NCI-H1092 treated with DMSO at 0.1 percent for 48 hours (cell line): ENCODE measurements around the gene IL26.

Experiments
- DNase-seq: peaks from one replicate; lab custom pipeline; 2025; lab: John Stamatoyannopoulos, UW

IL26 gene

GRCh38 chr12:68225576-68226476 lies at the start of gene IL26:
Gene IL26, minus strand, starts transcription at chr12:68225810. Its CDS starts 54 bp downstream, at chr12:68225756.
- DNase-seq = no peak

- DNase-seq = no peak
Measured at GRCh38 chr12:68272732-68273131, 47.1 kb upstream of the IL26 start.

- DNase-seq = no peak
Measured at GRCh38 chr12:68271346-68271745, 45.7 kb upstream of the IL26 start.

GRCh38 chr12:68270358-68270757 lies 44.7 kb upstream of the IL26 start:
- DNase-seq = no peak

GRCh38 chr12:68269779-68270178 lies 44.2 kb upstream of the IL26 start:
- no peak for DNase-seq

GRCh38 chr12:68268967-68269366 lies 43.4 kb upstream of the IL26 start:
- no peak for DNase-seq

- no peak for DNase-seq
Measured at GRCh38 chr12:68267892-68268396, 42.3 kb upstream of the IL26 start.

GRCh38 chr12:68264857-68265256 lies 39.2 kb upstream of the IL26 start:
- DNase-seq = no peak

GRCh38 chr12:68264158-68264855 lies 38.7 kb upstream of the IL26 start:
- no peak for DNase-seq

- DNase-seq = no peak
Measured at GRCh38 chr12:68263366-68263765, 37.8 kb upstream of the IL26 start.

- DNase-seq = no peak
Measured at GRCh38 chr12:68261896-68262295, 36.3 kb upstream of the IL26 start.

GRCh38 chr12:68260153-68260552 lies 34.5 kb upstream of the IL26 start:
- no peak for DNase-seq

GRCh38 chr12:68259318-68259940 lies 33.8 kb upstream of the IL26 start:
- no peak for DNase-seq

GRCh38 chr12:68253504-68253903 lies 27.9 kb upstream of the IL26 start, which contains the start of gene IL22:
Gene IL22, minus strand, starts transcription at chr12:68253604. Its CDS starts 156 bp downstream, at chr12:68253448.
- DNase-seq = no peak

GRCh38 chr12:68252077-68252476 lies 26.5 kb upstream of the IL26 start:
- no peak for DNase-seq

GRCh38 chr12:68250454-68250853 lies 24.8 kb upstream of the IL26 start:
- DNase-seq = no peak

- DNase-seq = no peak
Measured at GRCh38 chr12:68247785-68248184, 22.2 kb upstream of the IL26 start.

GRCh38 chr12:68246350-68246749 lies 20.7 kb upstream of the IL26 start:
- no peak for DNase-seq

- no peak for DNase-seq
Measured at GRCh38 chr12:68245180-68246021, 19.8 kb upstream of the IL26 start.

GRCh38 chr12:68242777-68243176 lies 17.2 kb upstream of the IL26 start:
- no peak for DNase-seq

GRCh38 chr12:68240975-68241374 lies 15.4 kb upstream of the IL26 start:
- no peak for DNase-seq

- DNase-seq = no peak
Measured at GRCh38 chr12:68240079-68240478, 14.5 kb upstream of the IL26 start.
